ENCODE data around the gene E2F4.
A peak's percentile ranks its signal among the peaks of the same experiment; 100 is the strongest.

Gene E2F4

GRCh38 chr16:67193536-67193935, 1.6 kb downstream of the E2F4 start:
- DNase-seq (ENCODE audit: low read depth), result no peak
- TF ChIP-seq, protein P1, sequence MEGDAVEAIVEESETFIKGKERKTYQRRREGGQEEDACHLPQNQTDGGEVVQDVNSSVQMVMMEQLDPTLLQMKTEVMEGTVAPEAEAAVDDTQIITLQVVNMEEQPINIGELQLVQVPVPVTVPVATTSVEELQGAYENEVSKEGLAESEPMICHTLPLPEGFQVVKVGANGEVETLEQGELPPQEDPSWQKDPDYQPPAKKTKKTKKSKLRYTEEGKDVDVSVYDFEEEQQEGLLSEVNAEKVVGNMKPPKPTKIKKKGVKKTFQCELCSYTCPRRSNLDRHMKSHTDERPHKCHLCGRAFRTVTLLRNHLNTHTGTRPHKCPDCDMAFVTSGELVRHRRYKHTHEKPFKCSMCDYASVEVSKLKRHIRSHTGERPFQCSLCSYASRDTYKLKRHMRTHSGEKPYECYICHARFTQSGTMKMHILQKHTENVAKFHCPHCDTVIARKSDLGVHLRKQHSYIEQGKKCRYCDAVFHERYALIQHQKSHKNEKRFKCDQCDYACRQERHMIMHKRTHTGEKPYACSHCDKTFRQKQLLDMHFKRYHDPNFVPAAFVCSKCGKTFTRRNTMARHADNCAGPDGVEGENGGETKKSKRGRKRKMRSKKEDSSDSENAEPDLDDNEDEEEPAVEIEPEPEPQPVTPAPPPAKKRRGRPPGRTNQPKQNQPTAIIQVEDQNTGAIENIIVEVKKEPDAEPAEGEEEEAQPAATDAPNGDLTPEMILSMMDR (conservative IDR thresholded peaks at IDR 0.05; ENCODE audit: low read depth, low read length), result no peak
- H3K4me3 ChIP-seq (ENCODE audit: low read depth, low read length), result peak overlapping the region; percentile 97

DNA sequence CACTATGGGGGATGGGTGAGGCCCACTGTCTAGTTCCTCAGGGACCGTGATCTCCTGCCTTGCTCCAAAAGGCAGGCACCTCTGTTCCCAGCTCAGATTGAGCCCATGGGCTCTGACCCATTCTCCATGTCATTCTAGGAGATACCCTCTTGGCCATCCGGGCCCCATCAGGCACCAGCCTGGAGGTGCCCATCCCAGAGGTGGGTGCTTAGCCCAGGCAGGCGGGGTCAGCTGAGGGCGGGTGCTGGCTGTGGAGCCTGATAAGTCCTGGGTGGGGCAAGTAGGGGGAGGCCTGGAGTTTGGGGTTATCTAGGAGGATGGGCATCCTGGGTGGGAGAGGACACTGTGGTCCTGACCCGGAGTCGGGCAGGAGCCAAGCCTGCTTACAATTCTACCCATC, 2.3 kb downstream of the E2F4 start:
- no peak overlapping the region for H3K4me3 ChIP-seq (ENCODE audit: low read depth, low read length)
- no peak for DNase-seq (ENCODE audit: low read depth)
- TF ChIP-seq, protein P1 (conservative IDR thresholded peaks at IDR 0.05; ENCODE audit: low read depth, low read length), result no peak

GRCh38 chr16:67195676-67196075, 3.7 kb downstream of the E2F4 start:
- TF ChIP-seq, protein P1 (conservative IDR thresholded peaks at IDR 0.05; ENCODE audit: low read depth, low read length), result no peak
- no peak overlapping the region for H3K4me3 ChIP-seq (ENCODE audit: low read depth, low read length)
- DNase-seq (ENCODE audit: low read depth), result no peak

- DNase-seq (ENCODE audit: low read depth), result no peak
- TF ChIP-seq, protein P1 (conservative IDR thresholded peaks at IDR 0.05; ENCODE audit: low read depth, low read length), result no peak
- H3K4me3 ChIP-seq (ENCODE audit: low read depth, low read length), result no peak overlapping the region
These were observed 4.9 kb downstream of the E2F4 start for GRCh38 chr16:67196881-67197280.

DNA sequence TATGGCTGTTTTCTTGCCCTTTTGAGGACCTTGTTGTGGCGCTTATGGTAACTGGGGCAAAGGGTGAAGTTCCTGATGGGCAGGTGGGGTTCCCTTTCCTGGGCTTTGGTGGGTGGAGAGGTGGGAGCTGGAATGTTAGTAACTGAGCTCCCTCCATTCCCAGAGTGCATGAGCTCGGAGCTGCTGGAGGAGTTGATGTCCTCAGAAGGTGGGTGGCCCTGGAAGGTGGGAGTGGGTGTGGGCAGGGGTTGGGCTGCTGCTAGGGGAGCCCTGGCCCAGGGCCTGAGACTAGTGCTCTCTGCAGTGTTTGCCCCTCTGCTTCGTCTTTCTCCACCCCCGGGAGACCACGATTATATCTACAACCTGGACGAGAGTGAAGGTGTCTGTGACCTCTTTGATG, 5.7 kb downstream of the E2F4 start:
- no peak for DNase-seq (ENCODE audit: low read depth)
- no peak overlapping the region for H3K4me3 ChIP-seq (ENCODE audit: low read depth, low read length)
- TF ChIP-seq, protein P1 (conservative IDR thresholded peaks at IDR 0.05; ENCODE audit: low read depth, low read length), result no peak

DNA sequence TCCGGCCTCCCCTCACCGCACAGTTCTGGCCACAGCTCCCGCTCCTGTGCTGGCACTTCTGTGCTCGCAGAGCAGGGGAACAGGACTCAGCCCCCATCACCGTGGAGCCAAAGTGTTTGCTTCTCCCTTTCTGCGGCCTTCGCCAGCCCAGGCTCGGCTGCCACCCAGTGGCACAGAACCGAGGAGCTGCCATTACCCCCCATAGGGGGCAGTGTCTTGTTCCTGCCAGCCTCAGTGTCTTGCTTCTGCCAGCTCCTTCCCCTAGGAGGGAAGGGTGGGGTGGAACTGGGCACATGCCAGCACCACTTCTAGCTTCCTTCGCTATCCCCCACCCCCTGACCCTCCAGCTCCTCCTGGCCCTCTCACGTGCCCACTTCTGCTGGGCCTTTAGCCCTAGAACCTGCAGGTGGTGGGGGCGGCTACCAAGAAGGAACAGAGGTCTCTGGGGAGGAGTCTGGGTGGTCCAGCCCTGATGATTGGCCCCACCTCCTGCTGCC, 6.3 kb downstream of the E2F4 start:
- TF ChIP-seq, protein P1 (conservative IDR thresholded peaks at IDR 0.05; ENCODE audit: low read depth, low read length), result peak; percentile 66
- DNase-seq (ENCODE audit: low read depth), result no peak
- no peak overlapping the region for H3K4me3 ChIP-seq (ENCODE audit: low read depth, low read length)

- no peak within 1 kb of the TSS for H3K4me3 ChIP-seq (ENCODE audit: low read depth, low read length)
- TF ChIP-seq, protein P1 (conservative IDR thresholded peaks at IDR 0.05; ENCODE audit: low read depth, low read length), result peak; percentile 38
- no peak for DNase-seq (ENCODE audit: low read depth)
These were observed 7.3 kb downstream of the E2F4 start, which contains the start of gene ELMO3 for GRCh38 chr16:67199011-67199807. Gene ELMO3, plus strand, starts transcription at chr16:67199131. Its CDS starts 196 bp downstream, at chr16:67199327.
